Measurements from ENCODE around the gene SLC22A3.
"Not testable (repeated sequence)": the region's sequence is repeated elsewhere in the genome, so short reads cannot be mapped to it uniquely, and the experiment has no call there.

Gene SLC22A3

GRCh38 chr6:160375561-160375949, 27.4 kb downstream of the SLC22A3 start:
- DNase-seq: no peak

- DNase-seq: no peak
Observed at GRCh38 chr6:160376445-160376844, 28.3 kb downstream of the SLC22A3 start.

GRCh38 chr6:160378218-160378617, 30.0 kb downstream of the SLC22A3 start:
- no peak for DNase-seq

- DNase-seq: no peak
Observed at GRCh38 chr6:160378882-160379281, 30.7 kb downstream of the SLC22A3 start.

GRCh38 chr6:160379466-160379865, 31.3 kb downstream of the SLC22A3 start:
- DNase-seq: no peak

GRCh38 chr6:160382946-160383345, 34.8 kb downstream of the SLC22A3 start:
- no peak for DNase-seq

- DNase-seq: no peak
Observed at GRCh38 chr6:160386869-160387530, 38.8 kb downstream of the SLC22A3 start.

- no peak for DNase-seq
Observed at GRCh38 chr6:160387916-160388643, 39.9 kb downstream of the SLC22A3 start.

- no peak for DNase-seq
Observed at GRCh38 chr6:160388922-160389321, 40.7 kb downstream of the SLC22A3 start.

- no peak for DNase-seq
Observed at GRCh38 chr6:160391419-160392116, 43.4 kb downstream of the SLC22A3 start.

- DNase-seq: not testable (repeated sequence)
Observed at GRCh38 chr6:160393442-160393841, 45.3 kb downstream of the SLC22A3 start.

- no peak for DNase-seq
Observed at GRCh38 chr6:160393891-160394653, 45.9 kb downstream of the SLC22A3 start.

GRCh38 chr6:160394654-160395035, 46.5 kb downstream of the SLC22A3 start:
- no peak for DNase-seq

GRCh38 chr6:160395187-160395586, 47.0 kb downstream of the SLC22A3 start:
- no peak for DNase-seq

GRCh38 chr6:160396292-160396691, 48.1 kb downstream of the SLC22A3 start:
- no peak for DNase-seq

- no peak for DNase-seq
Observed at GRCh38 chr6:160398674-160399271, 50.6 kb downstream of the SLC22A3 start.

GRCh38 chr6:160400446-160400845, 52.3 kb downstream of the SLC22A3 start:
- no peak for DNase-seq

GRCh38 chr6:160408528-160408927, 60.4 kb downstream of the SLC22A3 start:
- DNase-seq: no peak

- DNase-seq: no peak
Observed at GRCh38 chr6:160412993-160413392, 64.8 kb downstream of the SLC22A3 start.

- no peak for DNase-seq
Observed at GRCh38 chr6:160417146-160417545, 69.0 kb downstream of the SLC22A3 start.

GRCh38 chr6:160417550-160417949, 69.4 kb downstream of the SLC22A3 start:
- no peak for DNase-seq

- no peak for DNase-seq
Observed at GRCh38 chr6:160418370-160418769, 70.2 kb downstream of the SLC22A3 start.

- DNase-seq: no peak
Observed at GRCh38 chr6:160419488-160419887, 71.3 kb downstream of the SLC22A3 start.
